ENCODE results near the gene NAB2.
"Not testable (repeated sequence)": the region's sequence is repeated elsewhere in the genome, so short reads cannot be mapped to it uniquely, and the experiment has no call there.

NAB2 gene

DNA sequence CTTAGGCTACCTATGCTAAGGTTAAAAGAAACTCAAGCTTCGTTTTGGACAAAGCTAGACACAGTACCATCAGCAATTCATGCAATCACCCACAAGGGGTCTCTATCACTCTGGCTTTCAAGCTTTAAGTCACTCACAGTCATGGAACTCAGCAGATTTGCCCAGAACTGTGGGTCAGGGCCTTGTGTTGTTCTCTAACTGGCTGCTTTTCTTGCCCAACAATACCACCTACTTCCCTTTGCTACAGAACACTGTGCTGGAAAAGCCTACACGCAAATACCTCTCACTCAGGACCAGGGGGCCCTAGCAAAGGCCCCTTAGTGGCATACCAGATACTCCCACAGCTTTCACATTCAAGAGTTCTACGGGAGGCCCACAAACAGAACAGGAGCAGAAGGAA, 19.4 kb upstream of the NAB2 start:
- peak; percentile 62 for DNase-seq

GRCh38 chr12:57072661-57073060, 16.3 kb upstream of the NAB2 start:
- no peak for DNase-seq

- DNase-seq: not testable (repeated sequence)
Measured at GRCh38 chr12:57073566-57074450, 15.1 kb upstream of the NAB2 start.

- DNase-seq: peak; percentile 96
Measured at GRCh38 chr12:57078519-57079404, 10.2 kb upstream of the NAB2 start, which contains the start of gene NEMP1. Gene NEMP1, minus strand, starts transcription at chr12:57078791. Its CDS starts 46 bp downstream, at chr12:57078745.

GRCh38 chr12:57079821-57080220, 9.1 kb upstream of the NAB2 start:
- no peak for DNase-seq

DNA sequence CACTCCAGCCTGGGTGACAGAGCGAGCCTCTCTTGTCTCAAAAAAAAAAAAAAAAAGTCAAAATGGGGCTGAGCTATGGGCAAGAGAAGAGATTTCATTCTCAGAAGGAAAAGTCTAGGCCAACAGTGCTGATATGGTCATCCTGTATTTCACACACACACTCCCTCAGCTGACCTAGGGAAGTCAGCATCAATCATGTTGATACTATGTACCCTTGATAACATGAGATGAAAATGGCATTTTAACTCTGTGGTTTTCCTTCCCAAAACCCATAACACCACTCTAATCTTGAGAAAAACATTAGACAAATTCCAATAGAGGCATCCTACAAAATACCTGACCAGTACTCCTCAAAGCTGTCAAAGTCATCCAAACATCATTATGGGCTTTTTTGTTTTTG, 8.1 kb upstream of the NAB2 start:
- DNase-seq: no peak

DNA sequence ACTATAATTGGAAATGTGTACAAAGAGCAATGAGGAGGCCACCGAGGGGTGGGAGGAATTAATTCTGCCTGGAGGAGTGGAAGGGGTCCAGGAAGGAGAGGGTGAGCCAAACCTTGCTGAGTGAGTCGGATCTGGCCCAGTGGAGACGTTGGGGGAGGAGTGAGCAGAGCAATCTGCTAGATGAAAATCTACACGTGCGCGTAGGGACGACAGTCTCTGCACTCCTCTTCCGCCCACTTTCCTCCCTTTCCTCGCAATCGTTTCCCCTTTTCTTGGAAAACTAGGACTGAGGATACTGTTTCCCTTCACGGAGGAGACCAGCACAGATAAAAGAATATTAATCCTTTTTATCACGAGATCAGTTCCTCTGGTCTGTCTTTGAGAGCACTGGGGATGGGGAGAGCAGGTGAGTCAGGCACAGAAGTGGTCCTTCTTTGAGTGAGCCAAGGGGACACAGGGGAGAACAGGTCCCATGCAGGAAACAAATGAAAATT, 2.9 kb upstream of the NAB2 start:
- DNase-seq: peak; percentile 66

GRCh38 chr12:57086493-57087009, 2.4 kb upstream of the NAB2 start:
- DNase-seq: peak; percentile 58

- peak; percentile 94 for DNase-seq
Measured at GRCh38 chr12:57087010-57087690, 1.8 kb upstream of the NAB2 start.

GRCh38 chr12:57087691-57088353, 1.1 kb upstream of the NAB2 start:
- peak; percentile 89 for DNase-seq

- peak; percentile 68 for DNase-seq
Measured at GRCh38 chr12:57089271-57090245, 644 bp downstream of the NAB2 start.

GRCh38 chr12:57090490-57090889, 1.6 kb downstream of the NAB2 start:
- DNase-seq: no peak

DNA sequence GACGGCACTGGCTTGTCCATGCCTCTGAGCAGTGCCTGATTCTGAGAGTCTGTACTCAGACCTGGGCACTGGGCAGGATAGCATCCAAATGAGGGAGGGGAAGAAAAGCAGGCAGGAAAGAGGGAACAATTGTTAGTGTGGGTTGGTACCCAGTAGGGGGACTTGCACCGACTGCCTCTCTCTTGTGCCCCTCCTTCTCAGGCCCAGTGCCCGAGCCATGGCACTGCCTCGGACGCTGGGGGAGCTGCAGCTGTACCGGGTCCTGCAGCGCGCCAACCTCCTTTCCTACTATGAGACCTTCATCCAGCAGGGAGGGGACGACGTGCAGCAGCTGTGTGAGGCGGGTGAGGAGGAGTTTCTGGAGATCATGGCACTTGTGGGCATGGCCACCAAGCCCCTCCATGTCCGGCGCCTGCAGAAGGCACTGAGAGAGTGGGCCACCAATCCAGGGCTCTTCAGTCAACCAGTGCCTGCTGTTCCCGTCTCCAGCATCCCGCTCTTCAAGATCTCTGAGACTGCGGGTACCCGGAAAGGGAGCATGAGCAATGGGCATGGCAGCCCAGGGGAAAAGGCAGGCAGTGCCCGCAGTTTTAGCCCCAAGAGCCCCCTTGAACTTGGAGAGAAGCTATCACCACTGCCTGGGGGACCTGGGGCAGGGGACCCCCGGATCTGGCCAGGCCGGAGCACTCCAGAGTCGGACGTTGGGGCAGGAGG, 2.2 kb downstream of the NAB2 start:
- DNase-seq: no peak

DNA sequence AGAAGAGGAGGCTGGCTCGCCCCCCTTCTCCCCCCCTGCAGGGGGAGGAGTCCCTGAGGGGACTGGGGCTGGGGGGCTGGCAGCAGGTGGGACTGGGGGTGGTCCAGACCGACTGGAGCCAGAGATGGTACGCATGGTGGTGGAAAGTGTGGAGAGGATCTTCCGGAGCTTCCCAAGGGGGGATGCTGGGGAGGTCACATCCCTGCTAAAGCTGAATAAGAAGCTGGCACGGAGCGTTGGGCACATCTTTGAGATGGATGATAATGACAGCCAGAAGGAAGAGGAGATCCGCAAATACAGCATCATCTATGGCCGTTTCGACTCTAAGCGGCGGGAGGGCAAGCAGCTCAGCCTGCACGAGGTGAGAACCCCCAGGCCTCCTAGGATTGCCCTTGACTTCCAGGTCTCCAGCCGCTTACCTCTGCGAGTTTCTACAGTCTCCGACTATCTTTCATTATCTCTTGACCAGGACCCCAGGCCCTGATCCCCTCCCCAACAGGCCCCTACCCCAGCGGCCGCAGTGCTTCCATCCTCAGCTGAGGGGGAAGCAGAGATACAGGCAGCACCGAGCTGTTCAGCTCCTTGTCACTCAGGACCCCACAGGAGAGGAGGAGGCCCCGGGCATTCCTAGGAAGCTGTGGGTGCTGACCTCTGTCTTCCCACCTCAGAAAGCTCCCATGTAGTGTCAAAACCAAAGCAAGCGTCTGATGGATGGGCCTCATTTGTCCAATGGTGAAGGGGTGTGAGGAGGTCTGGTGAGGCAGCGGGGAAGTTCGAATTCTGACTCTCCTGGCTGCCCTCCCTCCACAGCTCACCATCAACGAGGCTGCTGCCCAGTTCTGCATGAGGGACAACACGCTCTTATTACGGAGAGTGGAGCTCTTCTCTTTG, 3.0 kb downstream of the NAB2 start:
- no peak for DNase-seq

DNA sequence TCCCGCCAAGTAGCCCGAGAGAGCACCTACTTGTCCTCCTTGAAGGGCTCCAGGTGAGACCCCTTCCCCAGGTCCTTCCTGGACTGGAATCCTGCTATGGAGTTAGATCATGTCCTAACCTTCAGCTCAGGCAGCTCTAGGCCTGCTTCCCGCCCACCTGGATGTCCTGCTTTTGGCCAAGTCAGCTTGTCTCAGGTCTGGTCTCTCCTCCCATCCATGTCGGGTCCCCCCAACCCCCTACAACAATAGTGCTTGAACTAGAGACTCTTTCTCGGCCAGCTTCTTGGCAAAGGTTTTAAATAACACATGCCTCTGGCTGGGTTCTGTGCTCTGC, 3.6 kb downstream of the NAB2 start:
- no peak for DNase-seq

GRCh38 chr12:57092876-57093414, 4.0 kb downstream of the NAB2 start:
- DNase-seq: no peak

DNA sequence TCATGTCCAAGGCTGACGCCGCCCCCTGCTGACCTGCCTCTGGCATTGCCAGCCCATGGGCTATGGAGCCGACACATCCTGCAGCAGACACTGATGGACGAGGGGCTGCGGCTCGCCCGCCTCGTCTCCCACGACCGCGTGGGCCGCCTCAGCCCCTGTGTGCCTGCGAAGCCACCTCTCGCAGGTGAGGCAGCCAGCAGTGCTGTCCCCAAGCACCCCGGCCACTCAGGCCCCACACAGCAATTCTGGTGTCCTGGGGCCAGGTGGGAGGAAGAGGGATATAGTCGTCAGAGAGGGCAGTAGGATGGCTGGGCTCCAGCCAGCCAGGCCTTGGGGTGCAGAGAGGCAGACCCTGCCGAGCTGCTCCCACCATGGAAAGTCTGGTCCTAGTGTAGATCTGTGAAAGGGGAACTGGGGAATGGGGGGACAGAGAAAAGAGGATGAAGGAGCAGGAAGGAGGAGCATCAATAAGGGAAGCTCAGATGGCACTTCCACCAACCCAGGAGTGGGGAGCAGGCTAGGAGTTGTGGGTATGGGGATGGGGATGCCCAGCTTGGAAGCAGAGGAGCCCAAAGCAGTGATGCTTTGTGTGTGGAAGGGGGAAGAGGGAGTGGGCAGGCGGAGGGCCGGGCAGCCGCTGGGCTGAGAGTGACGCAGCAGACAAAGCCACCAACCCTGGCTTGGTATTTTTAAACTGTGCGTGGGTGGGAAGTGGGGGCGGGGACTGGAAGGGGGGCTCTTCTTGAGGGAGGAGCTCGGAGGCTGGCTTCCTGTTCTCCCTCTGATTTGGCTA, 4.7 kb downstream of the NAB2 start:
- DNase-seq: peak; percentile 77

Data from activated CD4-positive, alpha-beta T cell treated with anti-CD3 and anti-CD28 coated beads for 48 hours (primary cell).